NCI-H1417 treated with DMSO at 0.1 percent for 48 hours (cell line): ENCODE measurements around the gene NHERF1.

ENCODE experiments used
- DNase-seq: peaks from one replicate; lab custom pipeline; 2025; lab: John Stamatoyannopoulos, UW

Gene NHERF1

GRCh38 chr17:74732042-74732867 lies 16.2 kb upstream of the NHERF1 start:
- DNase-seq, result no peak

DNA sequence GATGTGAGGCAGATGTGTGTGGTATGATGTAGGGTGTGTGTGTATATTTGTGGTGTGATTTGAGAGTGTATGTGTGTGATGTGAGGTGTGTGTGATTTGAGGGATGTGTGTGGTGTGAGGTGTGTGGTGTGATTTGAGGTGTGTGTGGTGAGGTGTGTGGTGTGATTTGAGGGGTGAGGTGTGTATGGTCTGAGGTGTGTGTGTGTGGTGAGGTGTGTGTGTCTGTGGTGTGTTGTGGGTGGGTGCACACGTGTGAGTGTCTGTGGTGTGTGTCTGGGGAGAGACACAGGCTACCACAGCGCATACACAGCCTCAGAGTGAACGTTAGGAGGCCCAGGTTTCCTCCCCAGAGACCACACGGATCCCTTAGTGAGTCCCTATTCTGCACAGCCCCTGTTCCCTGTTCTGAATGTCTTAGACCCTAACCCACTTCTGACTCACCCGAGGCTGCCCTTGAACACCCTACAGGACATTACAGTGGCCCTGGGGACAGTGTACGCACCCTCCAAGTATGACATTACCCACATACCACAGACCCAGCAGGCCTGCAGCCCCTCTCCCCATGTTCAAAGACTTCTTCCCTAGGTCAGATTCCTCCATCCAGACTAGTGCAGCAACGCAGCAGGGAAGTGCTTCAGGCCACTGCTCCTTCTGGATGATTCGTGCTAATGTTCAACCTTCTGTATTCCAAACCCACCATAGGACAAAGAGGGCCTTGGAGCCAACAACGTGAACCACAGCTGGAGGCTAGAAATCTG lies 14.9 kb upstream of the NHERF1 start:
- DNase-seq, result no peak

DNA sequence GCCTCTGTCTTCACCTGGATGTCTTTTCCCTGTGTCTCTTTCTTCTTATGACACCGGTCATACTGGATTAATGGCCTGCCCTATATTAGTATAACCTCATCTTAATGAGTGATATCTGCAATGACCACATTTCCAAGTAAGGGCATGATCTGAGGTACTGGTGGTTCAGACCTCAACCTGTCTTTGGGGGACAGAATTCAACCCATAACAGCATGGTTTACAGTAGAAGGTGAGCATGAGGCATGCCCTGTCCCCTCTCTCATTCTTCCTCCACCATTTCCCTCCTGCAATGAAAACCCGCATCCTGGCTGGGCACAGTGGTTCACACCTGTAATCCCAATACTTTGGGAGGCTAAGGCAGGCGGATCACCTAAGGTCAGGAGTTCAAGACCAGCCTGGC lies 14.2 kb upstream of the NHERF1 start:
- no peak for DNase-seq

GRCh38 chr17:74736513-74737298 lies 11.7 kb upstream of the NHERF1 start, which contains the start of gene RAB37:
Gene RAB37, plus strand, starts transcription at chr17:74737256. Its CDS starts 17 bp downstream, at chr17:74737273.
- no peak for DNase-seq

DNA sequence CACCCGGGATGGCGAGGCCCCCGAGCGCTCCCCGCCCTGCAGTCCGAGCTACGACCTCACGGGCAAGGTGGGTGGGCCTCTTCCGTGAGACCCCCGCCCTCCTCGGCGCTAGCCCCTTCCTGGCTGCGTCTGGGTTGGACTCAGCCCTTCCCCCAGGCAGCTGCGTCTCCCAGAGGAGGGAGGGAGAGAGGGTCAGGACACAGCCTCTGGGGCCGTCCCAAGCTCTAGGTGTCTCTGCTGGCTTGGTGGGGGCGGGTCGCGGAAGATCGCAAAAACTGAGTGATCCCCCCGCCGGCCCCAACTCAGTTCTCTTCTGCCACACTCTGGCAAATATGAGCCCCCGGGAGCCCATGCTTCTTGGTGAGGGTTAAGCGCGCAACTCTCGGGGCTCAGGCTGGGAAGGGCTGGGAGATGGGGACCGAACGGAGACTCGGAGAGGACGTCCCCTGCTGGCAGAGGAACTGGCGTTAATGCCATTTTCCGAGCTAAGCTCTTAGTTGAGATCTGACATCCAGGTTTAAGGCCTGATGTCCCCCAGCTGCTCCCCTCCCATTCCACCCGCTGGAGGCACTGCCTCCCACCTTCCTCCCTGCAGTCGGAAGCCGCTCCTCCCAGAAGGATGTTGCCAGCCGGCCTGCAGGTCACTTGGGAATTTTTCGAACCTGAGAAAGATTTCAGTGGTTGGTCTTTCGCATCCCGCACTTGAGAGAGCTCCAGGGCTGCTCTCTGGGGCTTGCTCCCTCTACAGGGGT lies 11.0 kb upstream of the NHERF1 start:
- no peak for DNase-seq

- DNase-seq, result no peak
Measured at GRCh38 chr17:74738051-74738996, 10.1 kb upstream of the NHERF1 start.

- DNase-seq, result no peak
Measured at GRCh38 chr17:74739227-74739831, 9.1 kb upstream of the NHERF1 start.

- DNase-seq, result no peak
Measured at GRCh38 chr17:74740173-74740572, 8.3 kb upstream of the NHERF1 start.

- no peak for DNase-seq
Measured at GRCh38 chr17:74740641-74741387, 7.6 kb upstream of the NHERF1 start.

DNA sequence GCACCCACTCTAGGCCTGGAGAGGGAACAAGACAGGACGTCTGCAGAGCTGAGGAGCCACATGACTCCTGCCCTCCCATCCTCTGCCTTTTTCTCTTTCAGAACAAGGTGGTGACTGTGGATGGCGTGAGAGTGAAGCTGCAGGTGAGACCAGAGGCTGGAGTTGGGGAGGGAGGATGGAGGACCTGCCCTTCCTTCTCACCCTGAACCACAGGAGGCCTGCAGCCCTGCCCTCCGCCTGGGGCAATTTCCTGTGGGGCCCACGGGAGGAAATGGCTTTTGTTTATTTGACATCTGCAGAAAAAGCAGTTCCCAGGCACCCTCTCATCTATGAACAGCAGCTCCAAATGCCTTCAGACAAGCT lies 6.3 kb upstream of the NHERF1 start:
- no peak for DNase-seq

- DNase-seq, result no peak
Measured at GRCh38 chr17:74742978-74743545, 5.4 kb upstream of the NHERF1 start.

DNA sequence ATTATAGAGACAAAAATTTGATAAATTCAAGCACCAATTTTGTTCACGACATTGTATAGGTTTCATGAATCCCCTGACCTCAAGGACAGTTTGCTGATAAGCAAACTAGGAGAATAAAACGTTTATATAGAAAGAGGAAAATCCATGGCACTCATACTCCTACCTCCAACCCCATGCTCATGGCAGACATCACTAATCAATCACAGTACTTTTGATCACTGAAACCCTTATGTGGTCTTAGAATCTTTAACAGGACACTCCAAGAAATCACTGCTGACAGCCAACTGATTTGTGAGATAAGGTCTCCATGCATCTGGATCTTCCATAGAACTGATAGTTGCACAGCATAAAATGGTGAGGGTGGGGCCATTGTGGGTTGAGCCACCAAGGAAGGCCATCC lies 4.7 kb upstream of the NHERF1 start:
- DNase-seq, result no peak

DNA sequence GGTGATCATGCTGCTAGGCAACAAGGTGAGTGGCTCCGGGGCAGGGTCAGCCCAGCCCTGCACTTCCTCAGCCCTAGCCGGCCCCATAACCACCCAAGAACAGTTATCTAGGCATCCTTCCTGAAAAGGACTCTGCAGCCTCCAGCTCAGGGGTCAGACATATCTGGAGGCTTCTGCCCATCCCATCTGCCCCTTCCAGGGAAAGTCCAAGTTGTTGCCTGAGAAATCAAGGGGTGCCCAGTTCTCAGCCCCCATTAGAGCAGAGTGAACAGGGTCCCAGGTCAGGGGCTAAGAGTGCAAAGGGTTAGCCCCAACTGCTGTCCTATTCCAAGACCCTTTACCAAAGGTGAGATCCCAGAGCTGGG lies 4.1 kb upstream of the NHERF1 start:
- DNase-seq, result no peak

DNA sequence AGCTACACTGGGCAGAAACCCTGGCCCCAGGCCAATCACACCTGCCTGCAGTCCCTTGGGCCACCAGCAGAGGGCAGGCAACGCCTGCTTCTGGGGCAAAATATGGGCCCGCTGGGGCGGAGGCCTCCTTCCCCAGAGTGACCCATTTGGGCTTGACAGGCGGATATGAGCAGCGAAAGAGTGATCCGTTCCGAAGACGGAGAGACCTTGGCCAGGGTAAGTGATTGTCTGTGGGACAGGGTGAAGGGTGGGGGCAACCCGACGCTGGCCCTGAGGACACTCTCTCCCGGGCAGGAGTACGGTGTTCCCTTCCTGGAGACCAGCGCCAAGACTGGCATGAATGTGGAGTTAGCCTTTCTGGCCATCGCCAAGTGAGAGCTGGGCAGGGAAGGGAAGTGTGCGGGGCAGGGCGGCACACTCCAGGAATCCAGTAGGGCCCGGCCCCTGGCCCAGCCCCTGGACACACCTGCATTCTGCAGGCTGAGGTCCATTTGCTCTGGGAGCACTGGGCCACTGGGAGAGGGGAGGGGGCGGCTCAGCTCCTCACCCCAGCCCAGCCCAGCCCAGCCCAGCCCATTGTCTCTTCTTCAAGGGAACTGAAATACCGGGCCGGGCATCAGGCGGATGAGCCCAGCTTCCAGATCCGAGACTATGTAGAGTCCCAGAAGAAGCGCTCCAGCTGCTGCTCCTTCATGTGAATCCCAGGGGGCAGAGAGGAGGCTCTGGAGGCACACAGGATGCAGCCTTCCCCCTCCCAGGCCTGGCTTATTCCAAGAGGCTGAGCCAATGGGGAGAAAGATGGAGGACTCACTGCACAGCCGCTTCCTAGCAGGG lies 3.5 kb upstream of the NHERF1 start:
- DNase-seq, result no peak

DNA sequence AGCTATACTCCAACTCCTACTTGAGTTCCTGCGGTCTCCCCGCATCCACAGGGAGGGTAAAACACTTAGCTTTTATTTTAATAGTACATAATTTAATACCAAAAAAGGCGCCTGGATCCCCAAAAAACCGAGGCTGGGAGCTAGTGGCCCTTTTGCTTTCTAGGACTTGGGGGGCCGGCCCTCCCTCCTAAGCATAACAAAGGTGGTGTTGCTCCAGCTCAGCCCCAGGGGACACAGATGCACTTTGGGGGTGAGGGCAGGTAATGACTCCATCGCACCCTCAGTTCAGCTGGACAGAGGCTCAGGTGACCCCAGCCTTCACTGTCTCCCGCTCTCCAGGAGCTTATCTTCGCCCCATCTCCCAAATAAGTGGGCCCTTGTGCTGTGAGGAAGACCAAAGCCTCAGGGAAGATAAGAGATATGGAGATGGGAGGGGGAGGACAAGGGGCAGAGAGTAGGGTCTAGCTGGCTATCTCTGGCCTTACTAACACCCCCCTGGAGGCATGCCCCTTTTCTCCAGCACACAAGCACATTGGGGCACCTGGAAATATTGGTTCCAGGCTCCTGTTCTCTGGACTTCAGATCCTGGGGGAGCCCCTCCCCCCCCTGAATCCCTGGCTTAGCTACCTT lies 2.8 kb upstream of the NHERF1 start:
- DNase-seq, result no peak

DNA sequence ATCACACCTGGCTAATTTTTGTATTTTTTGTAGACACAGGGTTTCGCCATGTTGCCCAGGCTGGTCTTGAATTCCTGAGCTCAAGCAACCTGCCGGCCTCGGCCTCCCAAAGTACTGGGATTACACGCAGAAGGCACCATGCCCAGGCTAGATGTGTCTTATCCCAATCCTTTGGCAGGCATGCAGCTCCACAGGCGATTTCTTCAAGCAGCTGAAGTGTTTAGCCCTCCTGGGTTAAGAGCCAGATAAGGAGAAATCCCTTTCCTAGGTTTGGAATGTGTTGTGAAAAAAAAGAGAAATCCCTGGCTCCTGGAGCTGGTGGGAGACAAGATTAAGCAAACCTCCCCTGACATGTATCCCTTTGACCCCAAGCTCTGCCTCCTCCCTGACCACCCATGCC lies 2.1 kb upstream of the NHERF1 start:
- no peak for DNase-seq

DNA sequence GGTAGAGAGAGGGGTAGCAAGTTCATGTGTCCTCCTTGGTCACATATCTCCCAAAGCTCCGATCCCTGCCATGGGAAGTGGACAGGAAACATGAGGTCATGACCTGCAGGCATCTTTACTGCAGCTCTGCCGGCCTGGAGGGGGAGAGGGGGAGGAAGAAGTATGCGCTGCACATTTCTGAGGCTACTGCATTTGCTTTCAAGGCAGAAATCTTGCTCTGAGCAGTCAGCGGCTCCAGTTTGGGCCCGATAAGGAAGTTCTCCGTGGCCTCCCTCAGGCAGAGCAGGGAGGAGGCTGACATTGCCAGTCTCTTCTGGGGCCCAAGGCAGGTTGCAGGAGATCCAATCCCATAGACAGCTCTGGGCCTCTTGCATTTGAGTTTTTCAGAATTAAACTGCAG lies 1.5 kb upstream of the NHERF1 start:
- no peak for DNase-seq

GRCh38 chr17:74748279-74748528 lies 224 bp upstream of the NHERF1 start:
- no peak for DNase-seq
